Kidney epithelial cell (primary cell): ENCODE measurements around the gene NFATC1. TPM values are rescaled to one million over a fixed set of nuclear protein-coding genes. Genes with fewer than 3 reads are reported as not detected.

Experiments used
- DNase-seq: peaks from one replicate; pipeline ENCODE4 v3.0.0-alpha.2; 2010; ENCODE audit warnings: low read depth
- H3K27me3 ChIP-seq: 2 replicates; pipeline ENCODE4 v1.6.0; 2011; ENCODE audit warnings: low read length; ENCODE audit not compliant: control insufficient read depth, insufficient read depth
- H3K36me3 ChIP-seq: 2 replicates; pipeline ENCODE4 v1.5.1; 2011; ENCODE audit warnings: low read length; ENCODE audit not compliant: control insufficient read depth, insufficient read depth
- H3K4me3 ChIP-seq: 2 replicates; pipeline ENCODE4 v1.5.1; 2011; ENCODE audit warnings: low read depth, mild to moderate bottlenecking, control low read depth, low read length
- total RNA-seq: library from RNA; depleted of rRNA; stranded (reverse); fragments of >200 nt; gene quantifications from 2 replicates; pipeline ENCODE4 v1.2.3, GENCODE V29; 2015
- TF ChIP-seq, protein P1 (sequence below): IDR thresholded peaks from 2 replicates; pipeline ENCODE4 v1.5.1; 2011; ENCODE audit warnings: mild to moderate bottlenecking, moderate library complexity, low read length, control low read depth, inconsistent platforms; ENCODE audit not compliant: insufficient read depth, poor library complexity, severe bottlenecking

The NFATC1 gene
- total RNA-seq, 1 donor from 2014 or later = 2.7 TPM

DNA sequence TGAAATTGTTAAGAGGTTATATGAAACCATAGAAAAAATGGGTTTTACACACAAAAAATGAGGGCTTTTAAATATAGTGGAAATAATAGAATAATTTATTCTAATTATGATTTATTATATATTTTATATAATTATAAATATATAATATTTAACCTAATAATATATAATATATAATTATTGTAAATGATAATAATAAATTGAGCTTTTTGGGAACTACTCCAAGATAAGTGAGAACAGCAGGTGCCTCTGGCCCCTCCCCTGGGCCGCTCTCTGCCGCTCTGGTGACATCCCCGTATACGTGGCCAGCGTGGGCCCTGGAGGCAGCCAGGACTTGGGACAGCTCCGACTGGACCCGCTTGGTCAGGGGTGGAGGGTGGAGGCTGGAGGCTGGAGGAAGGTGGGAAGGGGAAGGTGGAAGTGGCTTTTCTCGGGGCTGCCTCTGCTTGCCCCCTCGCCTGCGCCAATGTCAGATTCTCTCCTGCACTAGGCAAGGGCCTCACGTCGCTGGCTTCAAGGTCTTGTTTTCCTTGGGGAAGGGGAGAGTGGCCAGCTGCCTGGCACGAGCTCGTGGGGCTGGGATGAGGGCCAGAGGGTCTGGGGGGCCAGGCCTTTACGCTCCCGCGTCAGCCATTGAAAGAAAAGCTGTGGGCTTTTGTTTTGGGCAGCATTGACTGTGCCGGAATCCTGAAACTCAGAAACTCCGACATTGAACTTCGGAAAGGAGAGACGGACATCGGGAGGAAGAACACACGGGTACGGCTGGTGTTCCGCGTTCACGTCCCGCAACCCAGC lies 54.8 kb downstream of the NFATC1 start:
- H3K27me3 ChIP-seq = peaks cover 9% of the 10 kb centered on the region
- TF ChIP-seq, protein P1, sequence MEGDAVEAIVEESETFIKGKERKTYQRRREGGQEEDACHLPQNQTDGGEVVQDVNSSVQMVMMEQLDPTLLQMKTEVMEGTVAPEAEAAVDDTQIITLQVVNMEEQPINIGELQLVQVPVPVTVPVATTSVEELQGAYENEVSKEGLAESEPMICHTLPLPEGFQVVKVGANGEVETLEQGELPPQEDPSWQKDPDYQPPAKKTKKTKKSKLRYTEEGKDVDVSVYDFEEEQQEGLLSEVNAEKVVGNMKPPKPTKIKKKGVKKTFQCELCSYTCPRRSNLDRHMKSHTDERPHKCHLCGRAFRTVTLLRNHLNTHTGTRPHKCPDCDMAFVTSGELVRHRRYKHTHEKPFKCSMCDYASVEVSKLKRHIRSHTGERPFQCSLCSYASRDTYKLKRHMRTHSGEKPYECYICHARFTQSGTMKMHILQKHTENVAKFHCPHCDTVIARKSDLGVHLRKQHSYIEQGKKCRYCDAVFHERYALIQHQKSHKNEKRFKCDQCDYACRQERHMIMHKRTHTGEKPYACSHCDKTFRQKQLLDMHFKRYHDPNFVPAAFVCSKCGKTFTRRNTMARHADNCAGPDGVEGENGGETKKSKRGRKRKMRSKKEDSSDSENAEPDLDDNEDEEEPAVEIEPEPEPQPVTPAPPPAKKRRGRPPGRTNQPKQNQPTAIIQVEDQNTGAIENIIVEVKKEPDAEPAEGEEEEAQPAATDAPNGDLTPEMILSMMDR = no peak
- no peaks in the 10 kb centered on the region for H3K36me3 ChIP-seq
- no peak overlapping the region for H3K4me3 ChIP-seq
- no peak for DNase-seq

DNA sequence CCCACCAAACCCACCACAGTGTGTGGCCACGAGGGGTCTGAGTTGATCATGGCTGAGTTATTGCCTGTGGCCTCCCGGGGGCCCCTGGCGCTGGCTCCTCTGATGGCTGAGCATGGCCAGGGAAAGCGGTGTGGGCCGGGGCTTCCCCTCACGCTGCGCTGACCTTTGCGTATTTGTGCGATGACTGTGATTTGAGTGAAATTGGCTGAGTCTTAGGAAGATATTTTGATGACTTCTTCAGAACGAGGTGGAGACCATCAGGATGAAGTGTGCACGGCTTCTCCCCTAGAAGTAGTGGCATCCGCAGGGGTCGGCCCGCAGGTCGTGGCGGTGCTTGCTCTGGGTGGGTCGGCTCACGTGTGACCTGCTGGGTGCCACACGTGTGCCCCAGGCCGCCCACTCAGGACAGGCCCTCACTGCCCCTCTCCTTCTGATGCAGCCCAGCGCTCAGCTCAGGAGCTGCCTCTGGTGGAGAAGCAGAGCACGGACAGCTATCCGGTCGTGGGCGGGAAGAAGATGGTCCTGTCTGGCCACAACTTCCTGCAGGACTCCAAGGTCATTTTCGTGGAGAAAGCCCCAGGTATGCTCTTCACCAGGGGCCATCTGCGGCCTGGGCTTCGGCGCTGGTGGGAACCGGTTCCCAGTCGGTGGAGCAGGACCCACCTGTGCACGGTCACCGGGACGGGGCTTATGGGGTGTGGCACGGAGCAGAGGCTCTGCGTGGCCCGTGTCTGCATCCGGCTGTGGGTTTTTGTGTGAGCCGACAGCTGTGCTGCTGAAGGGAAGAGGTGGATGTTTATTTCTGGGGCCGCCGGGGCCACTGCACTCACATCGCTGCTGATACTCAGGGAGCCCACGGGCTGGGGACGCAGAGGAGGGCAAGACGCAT lies 55.8 kb downstream of the NFATC1 start:
- TF ChIP-seq, protein P1 = peak; percentile 10

DNA sequence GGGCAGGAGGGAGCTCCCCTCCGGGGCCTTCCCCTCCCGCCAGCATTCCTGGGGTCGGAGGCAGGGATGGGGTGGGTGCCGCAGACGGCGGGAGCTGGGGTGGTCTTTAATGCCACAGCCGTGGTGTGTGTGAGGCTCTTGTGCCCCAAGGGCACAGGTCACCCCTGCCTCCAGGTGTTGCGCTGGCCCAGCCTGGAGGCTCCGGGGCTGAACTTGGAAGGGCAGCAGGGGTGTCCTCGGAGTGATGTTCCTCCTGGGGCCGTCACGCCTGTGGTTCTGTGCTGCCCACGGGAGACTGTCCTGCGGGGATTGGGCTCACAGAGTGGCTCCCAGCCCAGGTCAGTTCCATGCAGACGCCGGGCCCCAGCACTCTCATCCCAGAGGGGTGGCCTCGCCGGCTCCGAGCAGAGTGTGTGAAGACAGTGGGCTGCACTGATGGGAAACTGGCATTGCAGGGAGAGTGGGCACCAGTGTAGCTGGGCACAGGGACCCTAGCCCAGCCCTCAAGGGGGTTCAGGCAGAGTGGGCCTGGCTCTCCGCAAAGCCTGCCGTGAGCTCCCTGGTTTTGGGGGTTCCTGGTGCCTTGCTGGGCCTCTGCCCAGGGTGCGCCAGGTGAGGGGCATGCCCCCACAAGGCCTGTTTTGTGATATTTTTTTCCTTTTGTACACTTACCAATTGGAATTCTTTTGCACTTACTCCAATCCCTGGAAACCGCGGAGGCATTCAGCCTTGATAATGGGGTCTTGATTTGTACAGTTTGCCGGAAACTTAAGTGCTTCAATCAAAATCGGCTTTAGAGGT lies 56.7 kb downstream of the NFATC1 start:
- TF ChIP-seq, protein P1 = no peak
- H3K36me3 ChIP-seq = no peaks in the 10 kb centered on the region
- DNase-seq = no peak
- no peak overlapping the region for H3K4me3 ChIP-seq
- peaks cover 9% of the 10 kb centered on the region for H3K27me3 ChIP-seq

More for the DNA sequence above, 55.8 kb downstream of the NFATC1 start:
- H3K27me3 ChIP-seq = peaks cover 9% of the 10 kb centered on the region
- no peaks in the 10 kb centered on the region for H3K36me3 ChIP-seq
- no peak for DNase-seq
- no peak overlapping the region for H3K4me3 ChIP-seq

DNA sequence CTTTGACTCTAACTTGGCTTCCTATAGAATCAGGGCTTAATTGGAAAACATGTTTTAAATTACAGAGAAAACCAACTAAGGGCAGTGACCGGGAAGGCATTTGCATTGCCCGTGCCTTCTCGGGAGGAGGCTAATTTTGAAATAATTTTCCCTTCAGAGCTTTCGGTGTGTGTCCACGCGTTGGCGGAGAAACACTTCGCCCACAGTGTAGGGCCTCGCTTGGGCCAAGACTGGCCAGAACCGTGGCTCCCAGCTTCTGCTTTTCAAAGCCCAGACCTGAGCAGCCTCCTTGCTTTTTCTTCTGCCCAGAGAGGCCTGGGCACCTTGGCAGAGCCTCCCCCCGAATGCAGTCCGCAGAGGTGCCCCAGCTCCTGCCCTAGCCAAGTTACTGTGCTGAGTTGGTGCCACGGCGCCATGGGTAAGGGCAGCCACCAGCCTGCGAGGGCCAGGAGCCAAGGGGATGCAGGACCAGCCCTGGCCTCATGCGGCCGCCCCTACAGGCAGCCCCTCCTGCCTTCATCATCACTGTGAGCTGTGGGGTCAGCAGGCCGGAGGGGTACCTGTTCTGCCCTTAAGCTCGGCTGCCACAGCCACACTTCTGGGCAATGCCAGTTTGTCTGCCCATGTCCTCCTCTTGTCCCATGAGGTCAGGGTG lies 57.4 kb downstream of the NFATC1 start:
- Histone ChIP-seq H3K27me3 (peaks cover 9% of the 10 kb centered on the region), H3K36me3 (no peaks in the 10 kb centered on the region), H3K4me3 (no peak overlapping the region)
- DNase-seq = no peak
- TF ChIP-seq, protein P1 = no peak

DNA sequence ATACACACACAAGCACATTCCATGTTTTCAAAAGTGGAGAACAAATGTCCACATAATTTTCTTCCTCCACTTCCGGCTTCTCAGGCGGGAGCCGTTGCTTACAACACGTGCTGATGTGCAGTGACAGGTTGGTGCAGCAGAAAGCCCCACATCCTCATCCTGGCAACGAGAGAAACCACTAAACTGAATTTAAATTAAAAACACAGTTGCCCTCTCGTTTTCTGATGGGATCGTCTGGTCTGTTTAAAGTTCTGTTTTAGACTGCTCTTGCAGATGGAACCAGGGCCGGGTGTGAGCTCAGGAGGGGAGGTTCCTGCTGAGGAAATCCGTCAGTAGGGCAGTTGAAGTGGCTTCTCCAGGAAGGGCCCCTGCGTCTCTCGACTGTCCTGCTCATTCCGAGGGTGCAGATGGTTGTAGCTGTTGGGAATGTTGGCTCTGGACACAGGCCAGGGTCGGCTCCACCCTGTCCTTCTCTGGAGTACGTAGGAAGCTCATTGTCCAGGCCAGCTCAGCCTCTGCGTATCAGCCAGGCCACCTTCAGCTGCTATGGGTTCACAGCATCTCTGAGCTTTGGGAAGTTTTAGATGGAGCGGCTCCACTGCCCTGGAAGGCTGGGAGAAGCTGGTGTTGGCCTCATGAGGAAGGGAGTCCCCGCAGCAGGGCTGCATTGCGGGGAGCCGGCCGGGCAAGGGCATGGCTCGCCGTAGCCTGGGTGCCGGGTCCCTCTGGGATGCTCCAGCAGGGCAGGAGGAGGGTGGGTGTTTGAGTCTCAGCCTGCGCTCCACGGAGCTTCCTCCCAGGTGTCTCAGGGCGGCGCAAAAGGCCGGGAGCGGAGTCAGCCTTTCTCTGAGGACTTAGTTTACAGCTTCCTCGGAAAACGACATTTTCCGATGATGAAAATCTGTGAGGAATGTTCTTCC lies 58.3 kb downstream of the NFATC1 start:
- DNase-seq = no peak
- no peak overlapping the region for H3K4me3 ChIP-seq
- peaks cover 9% of the 10 kb centered on the region for H3K27me3 ChIP-seq
- no peaks in the 10 kb centered on the region for H3K36me3 ChIP-seq
- TF ChIP-seq, protein P1 = no peak
